OCI-LY1 (cell line): ENCODE results near the gene NMT1.

Experiments
- H2AFZ ChIP-seq: fragments of 200-600 bp; sonication (generic), shearing (Covaris generic); 2 replicates; pipeline ENCODE4 v1.6.0; 2014; ENCODE audit warnings: antibody characterized with exemption, mild to moderate bottlenecking, low read length
- H3F3A ChIP-seq: fragments of 200-600 bp; sonication (generic), shearing (Covaris generic); 2 replicates; pipeline ENCODE4 v1.6.0; 2014; ENCODE audit warnings: mild to moderate bottlenecking, antibody characterized with exemption, low read length, moderate library complexity; ENCODE audit not compliant: insufficient read depth
- H3K27ac ChIP-seq: fragments of 200-600 bp; sonication (generic); 2 replicates; pipeline ENCODE4 v1.5.1; 2014; ENCODE audit warnings: low read length, mixed run types, mild to moderate bottlenecking, low read depth; ENCODE audit not compliant: poor library complexity, severe bottlenecking
- H3K27me3 ChIP-seq: fragments of 200-600 bp; sonication (generic); 2 replicates; pipeline ENCODE4 v1.6.0; 2014; ENCODE audit warnings: antibody characterized with exemption, mild to moderate bottlenecking, low read length, moderate library complexity; ENCODE audit not compliant: insufficient read depth
- H3K36me3 ChIP-seq: fragments of 200-600 bp; sonication (generic); 2 replicates; pipeline ENCODE4 v1.6.1; 2014; ENCODE audit warnings: mild to moderate bottlenecking, antibody characterized with exemption, low read length, moderate library complexity, mixed read lengths; ENCODE audit not compliant: insufficient read depth
- H3K4me1 ChIP-seq: fragments of 200-600 bp; sonication (generic); 2 replicates; pipeline ENCODE4 v1.5.1; 2014; ENCODE audit warnings: mild to moderate bottlenecking, low read length, moderate library complexity; ENCODE audit not compliant: insufficient read depth, severe bottlenecking
- H3K4me2 ChIP-seq: fragments of 200-600 bp; sonication (generic), shearing (Covaris generic); 2 replicates; pipeline ENCODE4 v1.6.1; 2014; ENCODE audit warnings: low read length
- H3K4me3 ChIP-seq: fragments of 200-600 bp; sonication (generic); 2 replicates; pipeline ENCODE4 v1.5.1; 2014; ENCODE audit warnings: low read length, low read depth, mild to moderate bottlenecking, mixed read lengths; ENCODE audit not compliant: poor library complexity, severe bottlenecking
- H3K79me2 ChIP-seq: fragments of 200-600 bp; shearing (Covaris generic); 2 replicates; pipeline ENCODE4 v1.6.1; 2016; ENCODE audit warnings: mixed run types, low read length, mixed read lengths; ENCODE audit not compliant: insufficient read depth
- H3K9ac ChIP-seq: fragments of 200-600 bp; sonication (generic), shearing (Covaris generic); 2 replicates; pipeline ENCODE4 v1.6.1; 2014; ENCODE audit warnings: mild to moderate bottlenecking, low read length, mixed read lengths
- H3K9me2 ChIP-seq: fragments of 200-600 bp; sonication (generic), shearing (Covaris generic); 2 replicates; pipeline ENCODE4 v1.6.1; 2014; ENCODE audit warnings: low read depth, mild to moderate bottlenecking, low read length, mixed read lengths
- H3K9me3 ChIP-seq: fragments of 200-600 bp; shearing (Covaris generic); 2 replicates; pipeline ENCODE4 v1.6.1; 2014; ENCODE audit warnings: low read length, mixed read lengths
- H4K20me1 ChIP-seq: fragments of 200-600 bp; sonication (generic), shearing (Covaris generic); 2 replicates; pipeline ENCODE4 v1.6.0; 2016; ENCODE audit warnings: mild to moderate bottlenecking, low read length; ENCODE audit not compliant: insufficient read depth
- EZH2 ChIP-seq: fragments of 200-600 bp; sonication (generic), shearing (Covaris generic); IDR thresholded peaks from 2 replicates; pipeline ENCODE4 v1.8.0; 2017; ENCODE audit warnings: borderline replicate concordance, mixed run types, mild to moderate bottlenecking, antibody characterized with exemption, low read length, moderate library complexity, mixed read lengths
- TF ChIP-seq, protein P1 (sequence below): fragments of 200-600 bp; sonication (generic), shearing (Covaris generic); IDR thresholded peaks from 2 replicates; pipeline ENCODE4 v1.5.1; 2017; ENCODE audit warnings: mild to moderate bottlenecking, antibody characterized with exemption, low read length, moderate library complexity, mixed read lengths

NMT1 gene

GRCh38 chr17:45070809-45071208 lies 9.7 kb downstream of the NMT1 start:
- Histone ChIP-seq H4K20me1 (no peaks in the 10 kb centered on the region), H2AFZ (no peak overlapping the region), H3K79me2 (peaks cover 67% of the 10 kb centered on the region), H3K4me2 (no peak overlapping the region), H3K36me3 (peaks cover 69% of the 10 kb centered on the region), H3K27ac (no peak overlapping the region), H3K9me2 (no peaks in the 10 kb centered on the region), H3K9ac (no peak overlapping the region), H3K4me1 (no peaks in the 10 kb centered on the region), H3K4me3 (no peak overlapping the region), H3K9me3 (no peaks in the 10 kb centered on the region), H3F3A (no peaks in the 10 kb centered on the region), H3K27me3 (no peaks in the 10 kb centered on the region)
- TF ChIP-seq, protein P1, sequence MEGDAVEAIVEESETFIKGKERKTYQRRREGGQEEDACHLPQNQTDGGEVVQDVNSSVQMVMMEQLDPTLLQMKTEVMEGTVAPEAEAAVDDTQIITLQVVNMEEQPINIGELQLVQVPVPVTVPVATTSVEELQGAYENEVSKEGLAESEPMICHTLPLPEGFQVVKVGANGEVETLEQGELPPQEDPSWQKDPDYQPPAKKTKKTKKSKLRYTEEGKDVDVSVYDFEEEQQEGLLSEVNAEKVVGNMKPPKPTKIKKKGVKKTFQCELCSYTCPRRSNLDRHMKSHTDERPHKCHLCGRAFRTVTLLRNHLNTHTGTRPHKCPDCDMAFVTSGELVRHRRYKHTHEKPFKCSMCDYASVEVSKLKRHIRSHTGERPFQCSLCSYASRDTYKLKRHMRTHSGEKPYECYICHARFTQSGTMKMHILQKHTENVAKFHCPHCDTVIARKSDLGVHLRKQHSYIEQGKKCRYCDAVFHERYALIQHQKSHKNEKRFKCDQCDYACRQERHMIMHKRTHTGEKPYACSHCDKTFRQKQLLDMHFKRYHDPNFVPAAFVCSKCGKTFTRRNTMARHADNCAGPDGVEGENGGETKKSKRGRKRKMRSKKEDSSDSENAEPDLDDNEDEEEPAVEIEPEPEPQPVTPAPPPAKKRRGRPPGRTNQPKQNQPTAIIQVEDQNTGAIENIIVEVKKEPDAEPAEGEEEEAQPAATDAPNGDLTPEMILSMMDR, result no peak
- no peak for TF ChIP-seq EZH2

DNA sequence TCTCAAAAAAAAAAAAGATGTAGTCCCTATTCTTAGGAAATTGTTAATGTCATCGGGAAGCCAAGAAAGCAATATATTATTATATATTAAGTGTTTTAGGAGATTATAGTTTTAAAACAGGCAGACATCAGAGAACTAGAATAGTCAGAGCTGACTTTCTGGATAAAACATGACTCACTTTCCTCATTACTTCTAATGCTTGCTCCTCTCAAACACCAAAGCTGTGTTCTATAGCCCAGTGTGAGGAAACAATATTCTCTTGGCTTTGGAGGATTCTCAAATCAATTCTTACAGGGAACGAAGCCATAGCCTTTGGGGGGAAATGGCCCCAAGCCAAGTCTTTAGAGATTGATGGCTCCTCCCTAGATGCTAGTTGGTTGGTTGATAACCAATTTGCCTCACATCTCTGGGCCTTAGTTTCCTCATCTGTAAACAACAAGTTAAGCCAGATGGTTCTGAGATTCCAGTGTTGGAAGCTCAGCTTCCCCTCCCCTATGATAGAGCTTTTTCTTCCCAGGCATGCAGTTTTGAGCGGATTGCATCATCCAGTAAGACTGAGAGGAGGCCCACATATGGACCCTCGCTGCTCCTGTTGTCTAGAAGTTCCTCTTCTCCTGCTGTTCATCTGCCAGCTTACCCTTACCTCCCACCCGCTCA lies 12.4 kb downstream of the NMT1 start:
- H3K4me3 ChIP-seq, result no peak overlapping the region
- no peak overlapping the region for H3K9ac ChIP-seq
- no peak overlapping the region for H2AFZ ChIP-seq
- no peaks in the 10 kb centered on the region for H4K20me1 ChIP-seq
- no peaks in the 10 kb centered on the region for H3F3A ChIP-seq
- no peaks in the 10 kb centered on the region for H3K9me3 ChIP-seq
- H3K27me3 ChIP-seq, result no peaks in the 10 kb centered on the region
- TF ChIP-seq EZH2, result no peak
- TF ChIP-seq, protein P1, result no peak
- H3K4me1 ChIP-seq, result peaks cover 10% of the 10 kb centered on the region
- H3K9me2 ChIP-seq, result no peaks in the 10 kb centered on the region
- H3K4me2 ChIP-seq, result no peak overlapping the region
- H3K36me3 ChIP-seq, result peaks cover 76% of the 10 kb centered on the region
- H3K27ac ChIP-seq, result no peak overlapping the region
- H3K79me2 ChIP-seq, result peaks cover 68% of the 10 kb centered on the region

DNA sequence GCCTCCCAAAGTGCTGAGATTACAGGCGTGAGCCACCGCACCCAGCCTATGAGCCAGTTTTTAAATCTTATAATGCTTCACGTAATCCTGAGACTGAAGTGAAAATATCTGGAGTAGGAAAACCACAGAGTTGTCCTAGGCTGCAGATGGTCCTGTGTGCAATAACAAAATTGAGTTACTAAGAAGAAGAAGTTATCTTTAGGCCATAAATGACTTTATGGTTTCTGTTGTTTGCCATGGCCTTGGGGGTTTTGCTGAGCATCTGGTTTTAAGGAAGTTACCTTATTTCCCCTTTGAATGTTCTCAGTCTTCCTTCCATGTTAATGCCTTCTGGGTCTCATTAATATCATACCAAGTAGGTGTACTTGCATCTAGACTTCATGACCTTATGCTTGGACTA lies 16.5 kb downstream of the NMT1 start:
- H3K79me2 ChIP-seq, result peaks cover 50% of the 10 kb centered on the region
- no peaks in the 10 kb centered on the region for H3K9me2 ChIP-seq
- no peaks in the 10 kb centered on the region for H3K9me3 ChIP-seq
- no peaks in the 10 kb centered on the region for H3K27me3 ChIP-seq
- no peaks in the 10 kb centered on the region for H4K20me1 ChIP-seq
- no peak overlapping the region for H3K4me3 ChIP-seq
- peaks cover 10% of the 10 kb centered on the region for H3K4me1 ChIP-seq
- H2AFZ ChIP-seq, result no peak overlapping the region
- H3K9ac ChIP-seq, result no peak overlapping the region
- peak overlapping the region; percentile 0 for H3K27ac ChIP-seq
- no peaks in the 10 kb centered on the region for H3F3A ChIP-seq
- H3K36me3 ChIP-seq, result peaks cover 86% of the 10 kb centered on the region
- TF ChIP-seq EZH2, result no peak
- TF ChIP-seq, protein P1, result no peak
- H3K4me2 ChIP-seq, result no peak overlapping the region
